GM18907 (cell line): ENCODE data around the gene ELFN2.

Experiments used
- ATAC-seq: cut with Tn5 transposase; IDR thresholded peaks from one replicate; pipeline ENCODE4 v1.9.1; 2021; ENCODE audit warnings: mild to moderate bottlenecking, moderate library complexity; ENCODE audit not compliant: unreplicated experiment

Gene ELFN2

DNA sequence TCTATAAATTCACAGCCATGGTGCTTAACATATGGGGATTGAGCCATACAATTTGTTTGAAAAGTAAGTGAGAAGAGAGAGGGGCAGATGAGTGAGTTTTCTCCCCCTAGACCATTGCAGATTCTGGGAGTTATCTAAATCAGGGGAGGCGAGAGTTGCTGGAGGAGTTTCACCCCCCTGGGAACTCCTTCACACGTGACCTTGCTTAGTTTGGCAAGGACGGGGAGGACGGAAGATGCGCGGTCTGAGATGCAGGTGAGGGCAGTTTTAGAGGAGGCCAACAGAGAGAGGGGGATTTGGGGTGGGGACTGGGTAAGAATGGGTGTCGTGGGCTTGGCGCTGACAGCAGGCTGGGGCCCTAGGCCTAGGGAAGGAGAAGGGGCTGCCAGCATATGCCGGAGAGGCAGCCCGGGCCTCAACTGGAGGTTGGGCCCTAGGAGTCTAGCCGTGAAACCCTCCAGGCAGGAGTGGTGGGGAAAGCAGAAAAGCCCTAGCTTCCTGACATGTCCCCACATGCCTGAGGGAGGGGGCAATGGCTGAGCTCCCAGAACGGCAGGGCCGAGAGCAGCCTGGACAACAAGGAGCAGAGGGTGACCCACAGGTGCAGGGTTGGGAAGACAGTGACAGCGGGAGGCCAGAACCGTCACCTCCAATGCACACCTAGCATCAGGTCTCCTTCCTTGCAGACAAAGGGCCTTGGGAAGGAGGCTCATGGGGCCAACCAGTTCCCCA is 63.9 kb downstream of the ELFN2 start:
- ATAC-seq: no peak

DNA sequence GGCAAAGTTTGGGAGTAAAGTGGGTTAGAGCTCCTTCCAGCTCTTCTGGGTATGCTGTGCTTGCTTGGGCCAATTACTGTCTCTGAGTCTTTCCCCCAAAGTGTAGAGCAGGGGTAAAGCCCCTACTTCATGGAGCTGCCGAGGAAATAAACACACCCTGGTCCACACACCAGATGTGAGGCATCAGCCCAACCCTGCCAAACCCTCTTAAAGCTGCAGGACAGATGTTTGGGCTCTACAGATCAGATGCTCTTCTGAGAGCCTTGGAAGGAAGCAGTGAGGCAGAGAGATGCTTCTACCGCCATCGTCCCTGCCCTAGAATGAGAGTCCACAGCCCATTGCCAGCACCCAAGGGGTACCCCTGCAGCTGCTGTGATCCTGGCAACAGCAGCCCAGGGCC is 64.7 kb downstream of the ELFN2 start:
- no peak for ATAC-seq

DNA sequence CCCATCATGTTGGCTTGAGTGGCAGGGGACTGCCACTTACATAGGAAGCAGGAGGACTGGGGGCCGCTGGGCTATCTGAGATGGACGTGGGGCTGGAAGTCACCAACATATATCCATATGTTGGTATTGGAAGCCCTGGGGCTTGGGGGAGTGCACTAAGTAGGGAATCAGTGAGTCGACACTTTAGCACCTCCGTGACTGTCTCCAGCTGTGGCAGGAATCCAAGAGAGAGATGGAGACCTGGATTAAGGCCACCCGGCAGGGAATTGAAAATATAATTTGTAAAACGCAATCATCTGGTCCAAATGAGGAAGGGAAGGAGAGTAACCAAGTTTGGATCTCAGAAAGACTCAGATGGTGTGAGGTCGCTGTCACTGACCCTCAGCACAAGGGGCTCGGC is 68.4 kb downstream of the ELFN2 start:
- ATAC-seq: no peak

DNA sequence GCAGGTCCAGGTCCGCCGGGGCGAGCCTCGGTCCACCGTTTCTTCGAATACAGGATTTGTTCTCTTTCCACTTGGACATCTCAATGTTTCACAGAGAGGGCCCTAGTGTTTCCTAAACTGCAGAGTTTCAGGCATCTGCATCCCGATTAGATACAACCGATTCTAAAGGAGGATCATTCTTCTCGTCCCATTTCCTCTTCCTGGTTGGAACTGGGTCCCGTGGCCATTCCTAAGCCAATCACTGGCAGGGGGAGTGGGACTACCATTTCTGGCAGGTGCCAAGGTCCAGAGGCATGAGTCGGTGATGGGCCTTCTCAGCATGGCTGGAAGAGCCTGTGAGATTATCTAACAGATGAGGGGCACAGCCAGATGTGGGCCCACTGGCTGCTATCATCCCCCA is 68.9 kb downstream of the ELFN2 start:
- ATAC-seq: no peak

DNA sequence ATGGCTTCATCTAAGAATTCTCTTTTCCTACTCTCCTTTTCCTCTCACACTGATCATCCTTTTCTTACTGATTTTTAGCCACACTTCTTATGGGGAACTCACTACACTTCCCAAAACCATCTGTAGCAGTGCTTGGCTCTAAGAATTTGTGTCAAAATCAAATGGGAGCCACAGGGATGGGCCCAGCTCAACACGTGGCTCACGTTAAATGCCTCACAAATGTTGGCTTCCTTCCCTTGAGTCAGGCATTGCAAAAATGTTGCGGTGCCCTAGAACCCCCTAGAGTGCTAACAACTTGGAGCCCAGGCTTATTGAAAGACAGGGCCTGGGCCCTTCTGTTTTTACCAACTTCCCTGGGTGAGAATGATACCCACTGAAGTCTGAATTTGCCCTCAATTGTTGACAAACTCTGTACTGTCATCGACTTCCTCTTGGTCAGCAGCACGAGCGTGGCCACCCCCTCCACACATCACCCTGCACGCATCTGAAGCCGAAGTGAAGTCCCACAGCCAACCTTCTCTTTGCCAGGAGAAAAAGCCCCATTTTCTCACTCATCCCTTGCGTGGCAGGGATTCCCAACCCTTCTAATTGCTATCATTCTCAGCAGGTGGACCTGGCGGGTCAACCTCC is 69.7 kb downstream of the ELFN2 start:
- ATAC-seq: no peak

DNA sequence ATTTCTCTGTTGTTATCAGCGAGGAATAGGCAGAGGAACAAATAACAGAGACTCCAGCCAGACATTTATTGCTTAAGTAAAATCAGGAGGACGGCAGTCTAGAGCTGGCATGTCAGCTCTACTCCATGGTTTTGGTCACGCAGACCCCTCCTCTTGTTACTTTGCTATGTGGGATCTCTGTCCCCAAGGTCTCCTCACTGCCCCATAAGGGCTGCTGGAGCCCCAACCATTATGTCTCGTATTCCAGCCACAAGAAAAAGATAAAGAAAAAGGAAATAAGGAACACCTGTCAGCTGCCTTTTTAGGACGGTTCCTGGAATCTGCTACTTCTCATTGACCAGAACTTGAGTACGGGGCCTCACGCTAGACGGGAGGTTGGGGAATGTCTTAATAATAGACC is 70.4 kb downstream of the ELFN2 start:
- no peak for ATAC-seq

DNA sequence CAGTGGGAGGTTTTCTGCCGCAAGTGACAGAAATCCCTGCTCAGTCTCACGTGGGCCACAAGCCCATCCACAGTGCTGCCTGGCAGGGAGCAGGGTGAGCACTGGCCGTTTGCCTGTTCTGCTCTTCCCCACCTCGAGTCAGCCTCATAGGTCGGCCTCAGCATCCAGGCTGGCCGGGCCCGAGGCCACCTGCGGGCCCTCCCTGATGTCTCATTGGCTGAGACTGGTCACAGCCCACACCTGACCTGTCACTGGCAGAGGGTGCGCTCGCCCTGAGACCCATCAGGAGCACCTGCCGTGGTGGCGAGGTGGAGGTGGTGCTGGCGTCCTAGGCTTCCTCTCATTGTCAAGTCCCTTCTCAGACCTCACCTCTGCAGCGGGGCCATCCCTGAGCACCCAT is 72.1 kb downstream of the ELFN2 start:
- no peak for ATAC-seq

DNA sequence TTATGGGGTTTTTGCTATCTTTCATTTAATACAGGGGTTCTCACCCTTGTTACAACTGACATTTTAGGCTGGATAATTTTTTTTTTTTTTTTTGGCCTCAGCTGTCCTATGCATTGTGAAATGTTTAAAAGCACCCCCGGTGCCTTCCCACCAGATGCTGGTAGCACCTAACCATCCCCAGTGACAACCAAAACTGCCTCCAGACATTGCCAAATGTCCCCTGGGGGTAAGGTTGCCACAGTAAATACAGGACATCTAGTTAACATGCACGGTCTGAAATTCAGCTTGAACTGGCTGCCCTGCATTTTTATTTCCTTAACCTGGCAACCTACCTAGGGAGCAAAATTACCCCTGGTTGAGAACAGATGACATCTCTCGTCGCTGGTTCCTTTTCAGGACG is 72.6 kb downstream of the ELFN2 start:
- ATAC-seq: no peak

DNA sequence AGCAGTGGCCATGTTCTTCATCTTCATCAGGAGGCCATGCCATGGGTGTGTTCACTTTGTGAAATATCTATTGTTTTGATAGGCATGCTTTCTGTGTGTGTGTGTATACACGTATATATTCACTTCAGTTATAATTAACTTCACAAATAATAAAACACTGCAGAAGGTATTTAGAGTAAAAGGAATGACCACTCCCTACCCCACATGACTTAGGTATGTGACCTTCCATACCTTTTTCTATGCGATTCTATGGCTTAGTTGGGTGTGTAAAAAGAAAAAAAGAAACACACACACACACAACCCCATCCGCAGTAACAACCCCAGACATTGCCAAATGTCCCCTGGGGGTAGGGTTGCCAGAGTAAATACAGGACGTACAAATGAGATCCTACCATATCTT is 73.0 kb downstream of the ELFN2 start:
- ATAC-seq: no peak

DNA sequence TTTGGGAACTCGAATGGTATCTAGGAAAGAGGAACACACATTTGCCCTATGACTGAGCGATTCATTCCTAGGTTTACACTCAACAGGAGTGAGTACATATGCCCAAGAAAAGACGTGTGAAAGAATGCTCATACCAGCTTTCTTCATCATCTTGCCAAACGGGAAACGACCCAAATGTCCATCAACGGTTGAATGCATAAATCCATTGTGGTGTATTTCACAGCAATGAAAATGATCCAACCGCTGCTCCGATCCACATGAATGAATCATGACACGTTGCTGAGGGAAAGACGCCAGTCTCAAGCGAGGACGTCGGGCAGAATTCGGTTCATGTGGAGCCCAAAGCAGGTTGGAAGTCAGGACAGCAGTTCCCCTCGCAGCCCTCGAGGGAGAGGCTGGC is 73.4 kb downstream of the ELFN2 start:
- ATAC-seq: no peak

DNA sequence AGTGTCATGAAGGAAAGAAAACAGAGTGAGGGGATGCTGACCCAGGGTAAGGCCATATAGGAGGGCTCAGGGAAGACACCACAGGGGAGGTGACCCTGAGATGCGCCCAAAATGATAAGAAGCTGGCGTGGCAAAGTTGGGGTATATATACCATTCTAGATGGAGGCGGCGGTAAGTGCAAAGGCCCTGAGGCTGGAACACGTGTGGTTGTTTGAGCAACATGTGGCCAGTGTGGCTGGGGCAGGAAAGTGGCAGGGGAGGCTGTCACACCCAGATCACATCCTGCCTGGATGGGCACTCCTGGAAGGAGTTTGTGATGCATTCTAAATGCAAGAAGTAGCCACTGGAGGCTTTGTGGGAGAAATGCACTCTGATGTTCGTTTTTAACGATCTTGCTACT is 74.8 kb downstream of the ELFN2 start:
- no peak for ATAC-seq

DNA sequence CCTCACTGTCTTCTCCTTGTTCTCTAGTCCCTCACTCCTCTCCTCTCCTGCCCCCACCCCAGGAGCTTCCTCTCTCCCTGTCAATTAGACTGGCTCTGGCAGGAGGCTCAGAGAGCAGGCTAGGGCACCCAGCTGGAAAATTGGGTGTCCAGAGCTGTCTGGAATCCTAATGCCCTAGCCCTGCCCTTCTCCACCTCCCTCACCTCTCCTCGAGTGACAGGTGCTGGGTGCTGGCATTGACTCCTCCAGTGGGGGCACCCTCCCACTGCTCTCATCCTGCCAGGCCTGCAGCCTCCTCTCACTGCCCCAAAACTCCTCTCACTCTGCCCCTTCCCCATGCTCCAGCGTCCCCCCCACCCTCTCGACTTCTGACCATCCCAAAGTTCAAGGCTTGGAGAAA is 76.0 kb downstream of the ELFN2 start:
- ATAC-seq: no peak

DNA sequence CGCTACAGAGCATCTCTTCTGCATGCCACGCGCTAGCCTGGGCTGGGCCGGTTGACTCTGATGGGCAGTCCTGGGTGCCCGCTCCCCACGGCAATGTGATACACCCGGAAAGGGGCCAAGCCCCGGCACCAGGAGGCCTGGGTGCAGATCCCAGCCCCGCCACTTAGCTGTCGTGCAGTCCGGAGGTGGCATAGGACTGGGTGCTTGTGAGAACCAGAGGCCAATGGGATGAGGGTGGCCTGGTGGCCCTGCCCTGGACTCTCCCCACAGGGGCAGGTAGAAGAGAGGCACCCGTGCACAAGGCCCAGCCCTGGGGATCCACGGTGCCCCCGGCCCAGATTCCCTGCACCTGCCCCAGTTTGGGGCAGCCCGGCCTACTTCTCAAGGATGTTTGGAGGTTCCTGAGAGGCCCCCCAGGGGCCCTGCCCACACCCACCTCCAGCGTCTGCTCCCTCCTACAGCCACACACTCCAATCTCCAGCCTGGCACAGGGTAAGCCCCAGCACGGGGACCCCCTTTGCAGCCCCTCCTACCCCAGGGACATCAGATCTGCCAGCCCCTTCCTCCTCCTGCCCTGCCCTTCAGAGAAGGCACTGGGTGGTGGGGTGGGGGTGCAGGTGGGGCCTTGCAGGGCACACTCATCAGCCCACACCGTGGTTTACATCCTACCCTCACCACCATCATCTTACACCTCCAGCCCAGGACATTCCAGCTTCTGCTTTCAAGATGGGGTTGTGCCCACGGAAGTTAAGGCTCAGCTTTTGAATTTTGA is 78.0 kb downstream of the ELFN2 start:
- ATAC-seq: no peak

DNA sequence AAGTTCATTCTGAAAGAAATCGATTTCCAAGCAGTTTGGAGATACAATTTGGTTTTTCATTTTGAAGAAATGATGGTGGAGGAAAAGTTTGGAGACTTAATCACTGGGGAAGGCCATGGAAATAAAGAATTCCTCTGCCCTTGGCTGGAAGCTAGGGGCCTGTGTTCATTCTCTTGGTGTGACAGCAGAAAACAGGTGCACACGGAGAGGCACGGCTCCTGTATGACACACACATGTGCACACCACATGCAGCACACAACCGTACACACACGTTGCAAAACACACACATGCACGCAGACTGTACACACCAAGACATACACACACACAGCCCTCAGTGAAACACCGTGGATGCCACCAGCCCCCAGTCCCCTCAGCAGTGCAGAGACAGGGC is 80.8 kb downstream of the ELFN2 start:
- no peak for ATAC-seq

DNA sequence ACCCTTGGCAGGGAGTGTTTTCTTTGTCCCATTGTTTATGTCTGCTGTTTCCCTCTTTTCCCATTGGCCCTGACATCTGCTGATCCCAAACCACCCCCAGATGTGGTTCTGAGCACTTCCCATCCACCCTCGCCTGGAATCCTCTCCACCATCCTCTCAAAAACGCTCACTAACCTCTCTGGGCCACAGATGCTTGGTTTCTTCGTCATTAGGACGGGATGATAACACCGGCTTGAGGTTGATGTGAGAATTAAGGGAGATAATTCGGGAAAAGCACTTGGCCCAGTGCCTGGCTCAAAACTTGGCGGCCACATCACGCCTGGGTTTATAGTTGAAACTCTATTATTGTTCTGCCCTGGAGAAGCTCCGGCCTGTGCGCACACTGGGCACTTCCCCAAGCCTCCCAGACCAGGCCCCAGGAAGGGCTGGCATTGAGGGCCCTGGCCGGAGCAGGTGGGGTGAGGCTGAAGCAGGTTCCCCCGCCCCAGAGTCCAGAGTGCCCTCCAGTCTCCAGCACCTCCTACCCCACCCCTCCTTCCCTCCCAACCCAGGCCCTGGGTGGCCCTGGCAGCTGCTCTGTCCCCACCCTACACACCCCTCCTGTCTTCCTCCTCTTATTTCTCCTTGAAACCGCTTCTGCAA is 81.3 kb downstream of the ELFN2 start:
- ATAC-seq: no peak

DNA sequence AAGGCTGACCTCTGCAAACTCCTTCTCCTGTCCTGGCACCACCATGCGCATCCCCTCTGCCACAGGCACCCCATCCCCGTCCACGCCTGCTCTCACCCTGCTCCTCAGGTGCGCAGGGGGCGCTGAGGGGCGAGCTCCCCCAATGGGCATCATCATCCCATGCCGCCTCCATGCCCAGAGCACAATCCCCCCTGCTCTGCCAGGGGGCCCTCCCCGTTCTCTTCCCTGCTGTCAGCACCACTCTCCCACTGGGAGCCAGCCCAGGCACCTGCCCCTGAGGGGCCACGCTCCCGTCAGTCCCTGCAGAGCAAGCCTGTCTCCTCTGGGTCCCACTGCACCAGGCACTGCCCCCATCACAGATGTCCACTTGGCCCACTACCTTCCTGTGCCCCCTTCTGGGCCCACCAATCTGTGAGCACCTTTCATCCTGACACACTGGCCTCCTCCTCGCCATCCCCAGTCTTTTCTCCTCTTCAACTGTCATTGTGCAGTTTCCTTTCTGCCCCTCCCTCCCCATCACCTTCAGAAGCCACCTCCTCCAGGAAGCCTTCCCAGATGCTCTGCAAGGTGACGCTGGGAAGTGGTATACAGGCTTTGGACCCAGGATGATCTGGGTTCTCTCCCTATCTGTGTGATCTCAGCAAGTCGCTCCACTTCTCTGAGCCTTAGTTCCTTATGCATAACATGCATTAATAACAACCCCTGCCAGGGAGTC is 82.4 kb downstream of the ELFN2 start:
- ATAC-seq: no peak

DNA sequence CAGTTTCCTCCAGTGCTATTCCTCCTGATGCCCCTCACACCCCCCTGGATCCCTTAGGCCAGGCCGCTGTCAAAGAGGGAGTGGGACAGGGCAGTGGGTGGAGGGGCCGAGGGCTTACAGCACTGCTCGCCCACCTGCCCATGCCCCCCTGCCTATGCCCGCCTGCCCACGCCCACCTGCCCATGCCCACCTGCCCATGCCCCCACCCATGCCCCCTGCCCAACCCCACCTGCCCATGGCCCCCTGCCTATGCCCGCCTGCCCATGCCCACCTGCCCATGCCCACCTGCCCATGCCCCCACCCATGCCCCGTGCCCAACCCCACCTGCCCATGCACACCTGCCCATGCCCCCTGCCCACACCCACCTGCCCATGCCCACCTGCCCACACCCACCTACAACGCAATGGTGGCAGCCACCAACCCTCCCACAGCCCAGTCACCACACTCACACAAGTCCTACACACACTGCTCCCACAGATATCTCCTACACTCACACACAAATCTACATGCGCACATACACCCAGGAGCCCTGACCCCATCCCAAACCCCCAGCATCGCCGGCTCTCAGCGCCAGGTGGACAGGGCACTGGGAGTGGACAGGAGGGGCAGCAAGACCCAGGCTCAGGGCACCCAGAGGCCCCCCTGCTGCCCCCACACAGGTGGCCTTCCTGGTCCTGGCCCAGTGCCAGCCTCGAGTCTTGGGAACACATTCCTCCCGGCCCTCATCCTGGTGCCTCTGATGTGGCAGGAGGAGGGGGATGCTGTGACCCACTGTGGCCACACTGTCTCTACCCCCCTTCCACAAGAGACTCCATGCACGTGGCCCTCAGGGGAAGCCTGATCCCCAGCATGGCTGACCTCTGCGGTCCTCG is 83.2 kb downstream of the ELFN2 start:
- no peak for ATAC-seq

DNA sequence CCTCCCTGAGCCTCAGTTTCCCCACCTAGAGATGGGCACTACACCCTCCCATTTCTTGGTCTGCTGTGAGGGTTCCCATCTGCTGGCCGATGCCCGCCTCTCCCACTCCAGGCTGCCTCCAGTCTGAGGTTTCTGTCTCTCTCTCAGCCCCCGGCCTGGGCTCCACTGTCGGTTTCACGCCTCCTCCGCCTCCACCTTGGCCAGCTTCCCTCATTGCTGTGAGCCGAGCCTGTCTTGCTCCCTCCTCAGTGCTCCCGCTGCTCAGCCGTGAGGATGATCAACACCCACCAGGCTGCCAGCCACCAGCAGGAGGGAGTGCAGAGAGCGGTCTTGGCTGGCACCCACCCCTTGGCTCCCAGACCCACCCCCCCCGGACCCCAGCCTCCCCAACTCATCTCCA is 83.9 kb downstream of the ELFN2 start:
- ATAC-seq: no peak

DNA sequence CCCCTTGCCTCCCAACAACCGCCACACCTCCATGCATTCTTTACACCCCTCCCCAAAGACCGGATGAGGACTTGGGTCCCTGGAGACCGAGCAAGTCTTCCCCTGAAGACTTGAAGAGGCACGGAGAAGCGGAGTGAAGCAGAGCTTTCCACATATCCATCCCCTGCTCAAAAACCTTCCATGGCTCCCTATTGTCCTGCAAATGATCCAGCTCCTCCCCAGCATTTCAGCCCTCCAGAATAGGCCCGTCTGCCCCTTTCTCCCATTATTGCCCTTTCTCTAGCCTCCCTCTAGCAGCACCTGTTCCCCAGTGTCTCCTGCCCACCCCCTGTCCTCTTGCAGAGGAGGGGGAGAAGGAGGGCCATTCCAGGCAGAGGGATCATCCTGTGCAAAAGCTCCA is 85.2 kb downstream of the ELFN2 start:
- no peak for ATAC-seq
